22Rv1 (cell line): ENCODE measurements around the gene ZNF367.

Experiments
- ZFX ChIP-seq: fragments of 450-650 bp; IDR thresholded peaks from 2 replicates; pipeline ENCODE4 v1.6.1; 2017; ENCODE audit warnings: antibody characterized with exemption, borderline replicate concordance
- TF ChIP-seq, protein P1 (sequence below): fragments of 450-650 bp; IDR thresholded peaks from 2 replicates; pipeline ENCODE4 v1.5.1; 2017; ENCODE audit warnings: mild to moderate bottlenecking

- TF ChIP-seq, protein P1, sequence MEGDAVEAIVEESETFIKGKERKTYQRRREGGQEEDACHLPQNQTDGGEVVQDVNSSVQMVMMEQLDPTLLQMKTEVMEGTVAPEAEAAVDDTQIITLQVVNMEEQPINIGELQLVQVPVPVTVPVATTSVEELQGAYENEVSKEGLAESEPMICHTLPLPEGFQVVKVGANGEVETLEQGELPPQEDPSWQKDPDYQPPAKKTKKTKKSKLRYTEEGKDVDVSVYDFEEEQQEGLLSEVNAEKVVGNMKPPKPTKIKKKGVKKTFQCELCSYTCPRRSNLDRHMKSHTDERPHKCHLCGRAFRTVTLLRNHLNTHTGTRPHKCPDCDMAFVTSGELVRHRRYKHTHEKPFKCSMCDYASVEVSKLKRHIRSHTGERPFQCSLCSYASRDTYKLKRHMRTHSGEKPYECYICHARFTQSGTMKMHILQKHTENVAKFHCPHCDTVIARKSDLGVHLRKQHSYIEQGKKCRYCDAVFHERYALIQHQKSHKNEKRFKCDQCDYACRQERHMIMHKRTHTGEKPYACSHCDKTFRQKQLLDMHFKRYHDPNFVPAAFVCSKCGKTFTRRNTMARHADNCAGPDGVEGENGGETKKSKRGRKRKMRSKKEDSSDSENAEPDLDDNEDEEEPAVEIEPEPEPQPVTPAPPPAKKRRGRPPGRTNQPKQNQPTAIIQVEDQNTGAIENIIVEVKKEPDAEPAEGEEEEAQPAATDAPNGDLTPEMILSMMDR: no peak
- no peak for TF ChIP-seq ZFX
These were observed 50.2 kb downstream of the ZNF367 start for GRCh38 chr9:96367943-96368342.
